SK-N-MC (cell line): Measurements from ENCODE around the gene CCDC183.

Source experiments
- EZH2 ChIP-seq: fragments of 200-600 bp; sonication (generic); IDR thresholded peaks from one replicate; pipeline ENCODE4 v1.6.1; 2017; ENCODE audit warnings: antibody characterized with exemption
- FOXP2 ChIP-seq: optimal IDR thresholded peaks from 2 replicates; pipeline ENCODE3; 2011; ENCODE audit warnings: mild to moderate bottlenecking, moderate library complexity; ENCODE audit not compliant: insufficient read depth; ENCODE audit errors: extremely low read length, control extremely low read depth
- POLR2AphosphoS5 ChIP-seq: IDR thresholded peaks from 2 replicates; pipeline ENCODE4 v1.6.1; 2012; ENCODE audit warnings: mild to moderate bottlenecking, low read depth, low read length, borderline replicate concordance

- TF ChIP-seq POLR2AphosphoS5, result no peak
- no peak for TF ChIP-seq EZH2
- TF ChIP-seq FOXP2, result no peak
These were observed 58.8 kb downstream of the CCDC183 start for GRCh38 chr9:136854842-136855460.
